Retinal pigment epithelial cell (primary cell): ENCODE measurements around the gene TTC33.
"Not testable (repeated sequence)": the region's sequence is repeated elsewhere in the genome, so short reads cannot be mapped to it uniquely, and the experiment has no call there.

Experiments
- DNase-seq: peaks from one replicate; pipeline ENCODE4 v3.0.0-alpha.2; 2010; ENCODE audit warnings: low read depth
- H3K4me3 ChIP-seq: 2 replicates; pipeline ENCODE4 v1.5.1; 2011; ENCODE audit warnings: mild to moderate bottlenecking, low read length, control low read depth, moderate library complexity
- TF ChIP-seq, protein P1 (sequence below): conservative IDR thresholded peaks from 2 replicates; pipeline ENCODE4 v1.5.1; 2011; ENCODE audit warnings: low read depth, low read length, control low read depth, inconsistent platforms

The TTC33 gene

DNA sequence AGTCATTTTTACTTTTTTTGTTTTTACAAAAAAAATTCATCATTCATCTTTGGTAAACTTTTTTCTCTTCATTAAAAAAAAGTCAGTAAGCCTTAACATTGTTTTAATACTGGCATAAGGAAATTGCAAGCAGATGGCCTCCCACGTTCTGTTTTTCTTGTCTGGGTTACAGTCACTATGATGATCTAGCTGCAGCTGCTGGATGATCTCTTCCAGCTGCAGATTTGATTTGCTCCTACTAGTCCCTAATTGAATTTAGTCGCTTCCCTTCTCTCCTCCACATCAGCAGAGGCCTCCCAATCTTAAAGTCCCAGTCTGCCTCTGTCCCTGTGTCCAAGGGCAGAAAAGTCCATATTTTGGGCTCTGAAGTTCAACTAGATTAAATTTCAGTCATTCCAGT is 182.8 kb downstream of the TTC33 start:
- H3K4me3 ChIP-seq: no peak overlapping the region
- TF ChIP-seq, protein P1, sequence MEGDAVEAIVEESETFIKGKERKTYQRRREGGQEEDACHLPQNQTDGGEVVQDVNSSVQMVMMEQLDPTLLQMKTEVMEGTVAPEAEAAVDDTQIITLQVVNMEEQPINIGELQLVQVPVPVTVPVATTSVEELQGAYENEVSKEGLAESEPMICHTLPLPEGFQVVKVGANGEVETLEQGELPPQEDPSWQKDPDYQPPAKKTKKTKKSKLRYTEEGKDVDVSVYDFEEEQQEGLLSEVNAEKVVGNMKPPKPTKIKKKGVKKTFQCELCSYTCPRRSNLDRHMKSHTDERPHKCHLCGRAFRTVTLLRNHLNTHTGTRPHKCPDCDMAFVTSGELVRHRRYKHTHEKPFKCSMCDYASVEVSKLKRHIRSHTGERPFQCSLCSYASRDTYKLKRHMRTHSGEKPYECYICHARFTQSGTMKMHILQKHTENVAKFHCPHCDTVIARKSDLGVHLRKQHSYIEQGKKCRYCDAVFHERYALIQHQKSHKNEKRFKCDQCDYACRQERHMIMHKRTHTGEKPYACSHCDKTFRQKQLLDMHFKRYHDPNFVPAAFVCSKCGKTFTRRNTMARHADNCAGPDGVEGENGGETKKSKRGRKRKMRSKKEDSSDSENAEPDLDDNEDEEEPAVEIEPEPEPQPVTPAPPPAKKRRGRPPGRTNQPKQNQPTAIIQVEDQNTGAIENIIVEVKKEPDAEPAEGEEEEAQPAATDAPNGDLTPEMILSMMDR: no peak
- no peak for DNase-seq

DNA sequence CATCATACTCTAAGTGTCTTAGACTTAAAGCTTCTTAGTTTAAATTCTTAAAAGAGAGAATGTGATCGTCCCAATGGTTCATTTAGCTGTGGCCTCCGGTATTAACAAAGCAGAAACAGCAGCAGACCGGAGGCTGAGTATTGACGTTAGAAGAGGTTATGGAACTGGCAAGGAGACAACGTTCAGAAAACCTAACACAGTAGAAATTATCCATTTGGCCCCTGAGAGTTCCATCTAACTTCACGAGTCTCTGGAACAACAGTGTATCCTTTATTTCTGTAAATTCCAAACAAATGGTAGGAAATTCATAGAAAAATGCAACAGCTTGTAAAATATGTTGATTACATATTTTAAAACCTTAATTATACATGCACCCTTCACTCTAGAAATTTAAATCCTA is 183.4 kb downstream of the TTC33 start:
- no peak for DNase-seq
- TF ChIP-seq, protein P1: no peak
- no peak overlapping the region for H3K4me3 ChIP-seq

DNA sequence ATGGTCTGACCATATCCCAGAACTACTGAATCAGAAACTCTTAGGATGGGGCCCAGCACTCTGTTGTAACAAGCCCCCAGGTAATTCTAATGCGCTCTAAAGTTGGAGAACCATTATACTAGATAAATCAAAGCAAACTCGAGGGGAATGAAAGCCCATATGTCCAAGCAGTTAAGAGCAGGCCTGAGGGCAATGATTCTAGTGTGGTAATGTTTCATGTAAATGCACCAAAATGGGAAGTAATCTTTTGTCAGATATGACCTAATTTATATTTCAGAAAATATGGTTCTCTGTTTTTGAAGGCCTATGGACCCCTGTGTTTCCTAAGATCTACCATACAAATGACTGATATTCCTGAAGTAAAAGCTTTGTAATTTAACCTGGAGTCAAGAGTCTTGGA is 184.0 kb downstream of the TTC33 start:
- TF ChIP-seq, protein P1: no peak
- no peak overlapping the region for H3K4me3 ChIP-seq
- DNase-seq: no peak

DNA sequence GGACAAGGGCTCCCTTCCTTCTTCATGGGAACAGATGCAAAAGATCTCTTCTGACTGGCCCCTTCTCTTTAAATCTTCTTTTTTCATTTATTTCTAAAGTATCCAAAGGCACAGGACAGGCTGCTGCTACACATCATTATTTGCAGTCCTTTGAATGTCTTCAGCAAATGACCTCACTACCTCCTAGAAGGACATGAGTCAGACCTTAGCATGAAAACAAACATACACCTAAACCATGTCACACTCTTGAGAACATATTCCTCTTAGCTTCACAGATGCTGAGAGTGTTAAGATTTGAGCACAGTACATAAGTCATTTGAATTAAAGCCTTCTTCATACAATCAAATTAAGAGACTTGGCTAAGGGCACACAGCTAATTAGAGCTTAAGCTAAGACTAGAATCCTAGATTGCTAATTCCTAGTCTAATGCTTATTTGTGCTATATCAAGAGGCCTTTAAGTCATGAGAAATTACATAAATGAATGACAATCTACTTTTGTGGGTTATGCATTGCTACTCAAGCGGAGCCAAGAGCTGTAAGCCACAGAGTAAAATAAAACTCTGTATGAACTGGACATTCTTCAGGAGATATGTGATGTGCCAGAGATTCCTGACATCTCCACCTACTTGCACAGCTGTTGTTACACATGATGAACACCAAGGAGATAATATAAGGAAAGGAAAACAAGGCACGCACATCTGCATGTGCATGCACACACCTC is 185.2 kb downstream of the TTC33 start:
- TF ChIP-seq, protein P1: no peak
- peak; percentile 45 for DNase-seq
- no peak overlapping the region for H3K4me3 ChIP-seq

DNA sequence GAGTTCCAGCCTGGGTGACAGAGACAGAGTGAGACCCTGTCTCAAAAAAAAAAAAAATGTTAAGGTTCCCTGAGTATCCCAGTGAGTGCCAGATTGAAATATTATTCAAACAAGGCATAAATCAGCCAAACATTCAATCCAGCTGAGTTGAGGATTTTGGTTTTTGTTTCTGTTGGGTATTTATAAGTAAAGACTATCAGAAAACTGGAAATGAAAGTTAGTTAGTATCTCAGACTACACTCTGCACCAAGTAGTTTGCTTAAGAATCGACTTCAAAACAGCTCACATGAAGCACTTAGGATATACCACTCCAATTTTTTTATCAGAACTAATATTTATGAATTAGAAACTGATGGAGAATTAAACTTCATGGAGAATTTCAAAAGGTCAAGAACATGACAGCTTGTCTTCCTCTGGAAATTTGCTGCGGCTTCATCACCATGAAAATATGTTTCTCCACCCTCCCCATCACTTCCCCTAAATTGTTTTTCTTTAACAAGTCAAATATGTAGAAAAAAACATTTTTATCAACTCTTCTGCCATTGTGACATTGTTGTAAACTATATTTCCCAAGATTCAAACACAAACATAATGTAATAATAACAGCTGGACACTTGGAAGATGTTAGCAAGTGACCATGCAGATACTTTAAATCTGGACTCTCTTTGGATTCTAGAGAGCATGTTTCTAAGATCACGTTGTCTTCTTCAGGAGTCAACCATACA is 186.1 kb downstream of the TTC33 start:
- H3K4me3 ChIP-seq: no peak overlapping the region
- DNase-seq: no peak
- TF ChIP-seq, protein P1: no peak

DNA sequence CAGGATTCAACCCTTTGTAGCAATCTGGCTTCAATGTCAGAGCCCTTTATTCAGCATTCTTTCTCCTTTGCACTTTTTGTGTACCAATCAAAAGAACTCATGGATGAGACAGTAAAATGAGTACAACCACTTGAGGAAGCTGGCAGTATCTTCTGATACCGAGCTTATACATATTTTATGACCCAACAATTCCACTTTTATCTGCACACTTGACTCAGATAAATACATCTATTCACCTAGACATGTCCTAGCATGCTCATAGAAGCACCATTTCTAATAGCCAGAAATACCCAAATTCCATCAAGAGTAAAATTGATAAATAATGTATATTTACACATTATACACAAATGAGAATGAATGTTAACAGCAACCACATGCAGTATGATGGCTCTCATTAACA is 187.2 kb downstream of the TTC33 start:
- TF ChIP-seq, protein P1: no peak
- no peak for DNase-seq
- no peak overlapping the region for H3K4me3 ChIP-seq

DNA sequence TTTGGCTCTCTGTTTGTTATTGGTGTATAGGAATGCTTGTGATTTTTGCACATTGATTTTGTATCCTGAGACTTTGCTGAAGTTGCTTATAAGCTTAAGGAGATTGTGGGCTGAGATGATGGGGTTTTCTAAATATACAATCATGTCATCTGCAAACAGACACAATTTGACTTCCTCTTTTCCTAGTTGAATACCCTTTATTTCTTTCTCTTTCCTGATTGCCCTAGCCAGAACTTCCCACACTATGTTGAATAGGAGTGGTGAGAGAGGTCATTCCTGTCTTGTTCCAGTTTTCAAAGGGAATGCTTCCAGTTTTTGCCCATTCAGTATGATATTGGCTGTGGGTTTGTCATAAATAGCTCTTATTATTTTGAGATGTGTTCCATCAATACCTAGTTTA is 192.6 kb downstream of the TTC33 start:
- DNase-seq, H3K4me3 ChIP-seq: not testable (repeated sequence)
